GM23338 (cell line): Measurements from ENCODE around the gene TMEM135. TPM values are rescaled to one million over a fixed set of nuclear protein-coding genes. Genes with fewer than 3 reads are reported as not detected.
"Not testable (repeated sequence)": the region's sequence is repeated elsewhere in the genome, so short reads cannot be mapped to it uniquely, and the experiment has no call there.

Source experiments
- ATAC-seq: fragments of 200-7000 bp; cut with Tn5 transposase; 3 replicates; pipeline ENCODE4 v1.9.1; 2020
- DNase-seq: peaks from one replicate; pipeline ENCODE4 v3.0.0-alpha.2; 2015; ENCODE audit warnings: low spot score
- H2AFZ ChIP-seq: fragments of 200-600 bp; sonication (generic); 2 replicates; pipeline ENCODE4 v1.8.0; 2016; ENCODE audit warnings: antibody characterized with exemption, mild to moderate bottlenecking, moderate library complexity
- H3F3A ChIP-seq: fragments of 200-600 bp; sonication (generic); replicated peaks from 2 replicates; pipeline ENCODE4 v1.8.0; 2017; ENCODE audit warnings: antibody characterized with exemption, mixed run types, low read depth
- H3K27ac ChIP-seq: fragments of 200-600 bp; sonication (generic); 2 replicates; pipeline ENCODE4 v1.6.1; 2016; ENCODE audit warnings: low read depth
- H3K27me3 ChIP-seq: fragments of 200-600 bp; sonication (generic); 2 replicates; pipeline ENCODE4 v1.8.0; 2016; ENCODE audit warnings: mild to moderate bottlenecking, mixed run types, moderate library complexity; ENCODE audit not compliant: insufficient read depth
- H3K36me3 ChIP-seq: fragments of 200-600 bp; sonication (generic); 2 replicates; pipeline ENCODE4 v1.8.0; 2016; ENCODE audit warnings: mild to moderate bottlenecking; ENCODE audit not compliant: insufficient read depth
- H3K4me1 ChIP-seq: fragments of 200-600 bp; sonication (generic); 2 replicates; pipeline ENCODE4 v1.8.0; 2016; ENCODE audit warnings: mild to moderate bottlenecking, moderate library complexity; ENCODE audit not compliant: insufficient read depth
- H3K4me2 ChIP-seq: fragments of 200-600 bp; sonication (generic); 2 replicates; pipeline ENCODE4 v1.7.1; 2017; ENCODE audit warnings: mixed run types
- H3K4me3 ChIP-seq: fragments of 200-600 bp; sonication (generic); 2 replicates; pipeline ENCODE4 v1.6.1; 2016; ENCODE audit warnings: mixed run types
- H3K79me2 ChIP-seq: fragments of 200-600 bp; sonication (generic); replicated peaks from 2 replicates; pipeline ENCODE4 v1.8.0; 2017; ENCODE audit warnings: mild to moderate bottlenecking; ENCODE audit not compliant: insufficient read depth
- H3K9me2 ChIP-seq: fragments of 200-600 bp; sonication (generic); 2 replicates; pipeline ENCODE4 v1.8.0; 2017; ENCODE audit not compliant: insufficient read depth
- H4K20me1 ChIP-seq: fragments of 200-600 bp; sonication (generic); replicated peaks from 2 replicates; pipeline ENCODE4 v1.8.0; 2017; ENCODE audit warnings: mild to moderate bottlenecking; ENCODE audit not compliant: insufficient read depth
- H3K27ac Mint-ChIP-seq: 2 replicates; pipeline ENCODE4 v1.8.0; 2020; ENCODE audit warnings: inconsistent platforms, mild to moderate bottlenecking, moderate library complexity, mixed read lengths
- H3K27me3 Mint-ChIP-seq: 3 replicates; pipeline ENCODE4 v1.8.0; 2022; ENCODE audit warnings: low read depth, mild to moderate bottlenecking, moderate library complexity, mixed read lengths, inconsistent platforms; ENCODE audit not compliant: insufficient read depth, poor library complexity
- H3K36me3 Mint-ChIP-seq: 3 replicates; pipeline ENCODE4 v1.8.0; 2021; ENCODE audit warnings: low read depth, mild to moderate bottlenecking, inconsistent platforms, moderate library complexity, mixed read lengths
- H3K4me1 Mint-ChIP-seq: 3 replicates; pipeline ENCODE4 v1.8.0; 2020; ENCODE audit warnings: mild to moderate bottlenecking, inconsistent platforms, mixed read lengths
- H3K4me3 Mint-ChIP-seq: 3 replicates; pipeline ENCODE4 v1.8.0; 2021; ENCODE audit warnings: moderate library complexity, mild to moderate bottlenecking, inconsistent platforms, mixed read lengths
- H3K9me3 Mint-ChIP-seq: 3 replicates; pipeline ENCODE4 v1.8.0; 2020; ENCODE audit warnings: moderate library complexity, mild to moderate bottlenecking, inconsistent platforms, mixed read lengths
- CREB1 ChIP-seq: fragments of 250-450 bp; sonication (Bioruptor Pico); IDR thresholded peaks from 2 replicates; pipeline ENCODE4 v1.5.0; 2020; ENCODE audit warnings: low read depth, mild to moderate bottlenecking, moderate library complexity
- CTCF ChIP-seq, 2 experiments: fragments of 200-600 bp in 1 of 2; sonication (generic) in 1 of 2; conservative IDR thresholded peaks; 2 replicates each; pipeline versions ENCODE4 v1.5.1 to v1.6.1; 2016 to 2017; ENCODE audit warnings: antibody characterized with exemption in 2 of 2, low read depth in 2 of 2, mild to moderate bottlenecking in 2 of 2, moderate library complexity in 1 of 2
- EZH2phosphoT487 ChIP-seq: fragments of 200-600 bp; sonication (generic); IDR thresholded peaks from one replicate; pipeline ENCODE4 v1.8.1; 2018; ENCODE audit warnings: antibody characterized with exemption; ENCODE audit not compliant: unreplicated experiment
- JUNB ChIP-seq: IDR thresholded peaks from one replicate; pipeline ENCODE4 v1.6.1; 2016; ENCODE audit warnings: antibody characterized with exemption; ENCODE audit not compliant: unreplicated experiment
- NANOG ChIP-seq: IDR thresholded peaks from 2 replicates; pipeline ENCODE4 v1.6.1; 2016; ENCODE audit warnings: antibody characterized with exemption, borderline replicate concordance
- POLR2AphosphoS5 ChIP-seq: IDR thresholded peaks from 2 replicates; pipeline ENCODE4 v1.6.1; 2016; ENCODE audit warnings: antibody characterized with exemption, low read depth
- REST ChIP-seq: IDR thresholded peaks from one replicate; pipeline ENCODE4 v1.6.1; 2018; ENCODE audit warnings: antibody characterized with exemption; ENCODE audit not compliant: unreplicated experiment
- STAT1 ChIP-seq: IDR thresholded peaks from one replicate; pipeline ENCODE4 v1.6.1; 2016; ENCODE audit warnings: antibody characterized with exemption; ENCODE audit not compliant: unreplicated experiment
- ZNF114 ChIP-seq: fragments of 250-450 bp; sonication (Bioruptor Pico); IDR thresholded peaks from 2 replicates; pipeline ENCODE4 v1.5.0; 2020; ENCODE audit warnings: mild to moderate bottlenecking, moderate library complexity
- ZNF331 ChIP-seq: fragments of 250-450 bp; sonication (Bioruptor Pico); IDR thresholded peaks from 2 replicates; pipeline ENCODE4 v1.5.0; 2020; ENCODE audit warnings: low read depth, mild to moderate bottlenecking, moderate library complexity
- ZNF462 ChIP-seq: fragments of 250-450 bp; sonication (Bioruptor Pico); IDR thresholded peaks from 2 replicates; pipeline ENCODE4 v1.5.0; 2020; ENCODE audit warnings: mild to moderate bottlenecking, moderate library complexity
- polyA plus RNA-seq: library from polyadenylated mRNA; unstranded; fragments of >200 nt; fragmentation: Nextera tagmentation; extraction: Ambion mirVana; gene quantifications from 2 replicates; pipeline ENCODE4 v1.2.1, GENCODE V29; 2016
- total RNA-seq: library from RNA; depleted of rRNA; stranded (reverse); fragments of >200 nt; shearing (Covaris generic); gene quantifications from 2 replicates; pipeline ENCODE4 v1.2.3, GENCODE V29; 2014

Gene TMEM135
- total and polyA plus RNA-seq, 2 experiments from 2014 or later: 23.4 to 49.9 TPM

GRCh38 chr11:87188921-87189320, 151.2 kb downstream of the TMEM135 start:
- not testable (repeated sequence) for DNase-seq, H3K27ac ChIP-seq, ATAC-seq, H3K4me3 ChIP-seq, H3K27ac Mint-ChIP-seq, H3K9me2 ChIP-seq, H3K4me1 Mint-ChIP-seq, H3K36me3 Mint-ChIP-seq, H3K4me1 ChIP-seq, H3K4me2 ChIP-seq, H2AFZ ChIP-seq, H3K79me2 ChIP-seq, H3K4me3 Mint-ChIP-seq, H3K9me3 Mint-ChIP-seq, H3K27me3 ChIP-seq, H3F3A ChIP-seq, H3K27me3 Mint-ChIP-seq, H4K20me1 ChIP-seq, H3K36me3 ChIP-seq

- Mint-ChIP-seq H3K27ac (no peak overlapping the region; the same call in 1 of the 2 replicates), H3K4me3 (no peak overlapping the region), H3K4me1 (no peaks in the 10 kb centered on the region), H3K36me3 (no peaks in the 10 kb centered on the region), H3K27me3 (no peaks in the 10 kb centered on the region), H3K9me3 (no peaks in the 10 kb centered on the region)
- no peak overlapping the region for H3K27ac ChIP-seq
- no peak overlapping the region for H2AFZ ChIP-seq
- H3K4me3 ChIP-seq: no peak overlapping the region
- H3K9me2 ChIP-seq: no peaks in the 10 kb centered on the region
- H3K27me3 ChIP-seq: no peaks in the 10 kb centered on the region
- H3K79me2 ChIP-seq: no peaks in the 10 kb centered on the region
- no peaks in the 10 kb centered on the region for H3F3A ChIP-seq
- no peak for ATAC-seq
- no peaks in the 10 kb centered on the region for H3K4me1 ChIP-seq
- no peak for DNase-seq
- no peaks in the 10 kb centered on the region for H4K20me1 ChIP-seq
- no peaks in the 10 kb centered on the region for H3K36me3 ChIP-seq
- no peak overlapping the region for H3K4me2 ChIP-seq
- TF ChIP-seq REST: no peak
- TF ChIP-seq CTCF (conservative IDR thresholded peaks at IDR 0.05; ENCODE audit: low read depth in 2 of 2): no peak
- TF ChIP-seq EZH2phosphoT487: no peak
- no peak for TF ChIP-seq ZNF462
- TF ChIP-seq ZNF331 (CRISPR knock-in tag): no peak
- no peak for TF ChIP-seq JUNB
- no peak for TF ChIP-seq STAT1
- TF ChIP-seq ZNF114: no peak
- TF ChIP-seq NANOG: no peak
- TF ChIP-seq CREB1 (CRISPR knock-in tag): no peak
- TF ChIP-seq POLR2AphosphoS5: no peak
Measured at GRCh38 chr11:87190071-87190470, 152.3 kb downstream of the TMEM135 start.
